ENCODE data around the gene SLFNL1. TPM values are rescaled to one million over a fixed set of nuclear protein-coding genes. Genes with fewer than 3 reads are reported as not detected.

Gene SLFNL1
- total RNA-seq, 1 donor from 2014 or later, result 0.30 TPM

DNA sequence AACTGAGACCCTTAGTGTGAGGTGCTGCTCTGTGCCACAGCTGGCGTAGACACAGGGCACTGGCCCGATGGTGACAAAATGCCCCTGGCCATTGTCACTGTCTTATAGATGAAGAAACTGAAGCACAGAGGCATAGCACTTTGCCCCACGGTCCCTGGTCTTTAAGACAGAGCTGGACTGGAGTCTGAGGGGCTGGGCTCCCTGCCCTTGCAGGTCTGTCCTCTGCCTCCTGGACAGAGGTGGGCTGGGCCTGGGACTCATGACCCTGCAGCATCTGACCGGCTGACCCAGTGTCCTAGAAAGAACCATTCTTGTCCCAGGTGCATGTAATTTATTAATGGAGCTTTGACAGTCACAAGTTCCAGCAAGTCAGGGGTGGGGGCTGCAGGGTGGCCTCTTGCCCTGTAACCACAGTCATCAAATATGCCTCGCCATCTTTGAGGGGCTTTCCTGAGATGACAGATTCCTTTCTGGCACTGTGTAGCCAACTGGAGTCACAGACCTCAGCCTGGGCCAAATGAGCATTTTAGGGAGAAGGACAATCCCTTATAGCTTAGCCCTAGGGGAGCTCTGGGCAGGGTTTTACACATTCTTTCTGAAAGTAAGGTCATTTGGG is 6.1 kb downstream of the SLFNL1 start:
- Mint-ChIP-seq H3K27me3 (ENCODE audit: unreplicated experiment) (no peaks in the 10 kb centered on the region), H3K4me3 (ENCODE audit: unreplicated experiment) (no peak overlapping the region), H3K9me3 (ENCODE audit: unreplicated experiment) (no peaks in the 10 kb centered on the region), H3K27ac (ENCODE audit: unreplicated experiment) (no peak overlapping the region), H3K4me1 (ENCODE audit: unreplicated experiment) (no peaks in the 10 kb centered on the region), H3K36me3 (ENCODE audit: unreplicated experiment) (peaks cover 8% of the 10 kb centered on the region)
- DNase-seq (ENCODE audit: extremely low spot score, unreplicated experiment), result no peak
- TF ChIP-seq CTCF (IDR thresholded peaks at IDR 0.05), result no peak

- Mint-ChIP-seq H3K9me3 (ENCODE audit: unreplicated experiment) (no peaks in the 10 kb centered on the region), H3K4me1 (ENCODE audit: unreplicated experiment) (no peaks in the 10 kb centered on the region), H3K36me3 (ENCODE audit: unreplicated experiment) (peaks cover 13% of the 10 kb centered on the region), H3K27ac (ENCODE audit: unreplicated experiment) (no peak overlapping the region), H3K27me3 (ENCODE audit: unreplicated experiment) (no peaks in the 10 kb centered on the region), H3K4me3 (ENCODE audit: unreplicated experiment) (no peak overlapping the region)
- no peak for TF ChIP-seq CTCF (IDR thresholded peaks at IDR 0.05)
- no peak for DNase-seq (ENCODE audit: extremely low spot score, unreplicated experiment)
Observed at GRCh38 chr1:41014871-41015270, 6.7 kb downstream of the SLFNL1 start.

DNA sequence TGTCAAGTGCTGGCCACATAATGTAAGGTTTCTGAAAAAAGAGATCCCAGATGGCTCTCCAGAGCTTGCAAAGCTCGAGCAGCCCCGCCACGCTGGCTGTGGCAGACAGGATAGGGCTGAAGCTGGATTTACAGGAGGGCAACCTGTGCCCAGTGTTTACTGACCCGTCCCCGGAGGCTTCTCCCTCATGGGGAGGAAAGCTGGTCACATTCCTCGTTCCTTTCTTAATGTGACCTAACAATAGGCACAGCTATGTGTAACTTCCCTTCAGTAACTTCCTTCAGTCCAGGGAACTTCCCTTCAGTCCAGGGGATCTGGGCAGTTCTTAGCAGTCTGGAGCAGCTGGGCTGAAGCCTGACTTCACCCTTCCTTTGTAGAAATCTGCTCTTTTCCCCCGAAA is 7.7 kb downstream of the SLFNL1 start:
- Mint-ChIP-seq H3K4me1 (ENCODE audit: unreplicated experiment) (no peaks in the 10 kb centered on the region), H3K36me3 (ENCODE audit: unreplicated experiment) (peaks cover 23% of the 10 kb centered on the region), H3K27ac (ENCODE audit: unreplicated experiment) (no peak overlapping the region), H3K27me3 (ENCODE audit: unreplicated experiment) (no peaks in the 10 kb centered on the region), H3K4me3 (ENCODE audit: unreplicated experiment) (no peak overlapping the region), H3K9me3 (ENCODE audit: unreplicated experiment) (no peaks in the 10 kb centered on the region)
- TF ChIP-seq CTCF (IDR thresholded peaks at IDR 0.05), result no peak
- no peak for DNase-seq (ENCODE audit: extremely low spot score, unreplicated experiment)

- no peak for DNase-seq (ENCODE audit: extremely low spot score, unreplicated experiment)
- H3K27me3 Mint-ChIP-seq (ENCODE audit: unreplicated experiment), result no peaks in the 10 kb centered on the region
- H3K9me3 Mint-ChIP-seq (ENCODE audit: unreplicated experiment), result no peaks in the 10 kb centered on the region
- no peak overlapping the region for H3K27ac Mint-ChIP-seq (ENCODE audit: unreplicated experiment)
- H3K4me1 Mint-ChIP-seq (ENCODE audit: unreplicated experiment), result no peaks in the 10 kb centered on the region
- H3K36me3 Mint-ChIP-seq (ENCODE audit: unreplicated experiment), result peaks cover 27% of the 10 kb centered on the region
- no peak overlapping the region for H3K4me3 Mint-ChIP-seq (ENCODE audit: unreplicated experiment)
- TF ChIP-seq CTCF (IDR thresholded peaks at IDR 0.05), result no peak
Observed at GRCh38 chr1:41013024-41013423, 8.5 kb downstream of the SLFNL1 start.

DNA sequence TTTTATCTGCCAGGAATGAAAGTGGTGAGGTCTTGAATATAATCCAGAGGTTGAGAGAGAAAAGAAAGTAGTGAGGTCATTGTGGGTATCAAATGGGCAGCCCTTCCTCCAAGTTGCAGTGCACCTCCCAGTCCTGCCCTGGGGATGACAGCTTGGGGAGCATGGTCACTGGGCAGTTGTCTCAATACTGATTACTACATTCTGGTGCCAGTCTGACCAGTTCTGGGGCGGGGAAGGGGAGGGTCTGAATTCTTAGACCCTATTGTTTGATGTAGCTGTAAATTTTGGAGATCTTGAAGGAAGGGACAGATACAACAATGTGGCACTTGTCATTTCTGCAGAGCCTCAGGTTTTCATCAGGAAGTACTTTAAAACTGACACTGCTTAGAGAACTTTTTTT is 11.2 kb downstream of the SLFNL1 start:
- H3K27me3 Mint-ChIP-seq (ENCODE audit: unreplicated experiment), result no peaks in the 10 kb centered on the region
- H3K36me3 Mint-ChIP-seq (ENCODE audit: unreplicated experiment), result peaks cover 35% of the 10 kb centered on the region
- no peak for TF ChIP-seq CTCF (IDR thresholded peaks at IDR 0.05)
- DNase-seq (ENCODE audit: extremely low spot score, unreplicated experiment), result no peak
- H3K27ac Mint-ChIP-seq (ENCODE audit: unreplicated experiment), result no peak overlapping the region
- H3K4me1 Mint-ChIP-seq (ENCODE audit: unreplicated experiment), result no peaks in the 10 kb centered on the region
- H3K9me3 Mint-ChIP-seq (ENCODE audit: unreplicated experiment), result no peaks in the 10 kb centered on the region
- no peak overlapping the region for H3K4me3 Mint-ChIP-seq (ENCODE audit: unreplicated experiment)
